Esophagus muscularis mucosa (tissue), 3 donors: ENCODE results near the gene PPP1R12B.

Experiments used
- POLR2AphosphoS5 ChIP-seq, 2 donors: sonication (generic); formaldehyde crosslinking; IDR thresholded peaks; one replicate each; pipeline ENCODE4 v1.6.1; 2017; ENCODE audit warnings: antibody characterized with exemption in 2 of 2
- TF ChIP-seq, protein P1 (sequence below), 3 experiments: fragments of 200-600 bp in 2 of 3; fragments of 450-650 bp in 1 of 3; sonication (generic) in 2 of 3; IDR thresholded peaks; one replicate each; pipeline ENCODE4 v1.5.1; 2017 to 2019; ENCODE audit warnings: antibody characterized with exemption in 3 of 3, mild to moderate bottlenecking in 2 of 3, moderate library complexity in 1 of 3

DNA sequence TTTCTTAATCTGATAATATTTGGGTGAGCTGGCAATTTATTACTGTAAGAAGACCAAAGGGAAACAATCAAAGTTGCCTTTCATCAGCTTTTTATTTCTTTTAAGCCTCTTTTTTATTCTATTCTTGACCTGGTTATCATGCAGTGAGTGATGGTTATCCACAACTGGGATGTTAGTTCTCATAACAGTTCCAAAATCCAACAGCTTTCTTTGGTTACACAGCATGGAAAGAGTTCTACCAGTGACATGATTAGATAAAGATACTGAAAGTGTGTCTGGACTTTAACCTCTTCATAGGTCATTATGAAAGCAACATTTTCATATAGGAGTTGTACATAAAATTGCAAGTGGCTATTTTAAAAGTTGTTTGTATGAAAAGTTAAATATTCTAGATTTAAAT is 198.7 kb downstream of the PPP1R12B start:
- TF ChIP-seq, protein P1, sequence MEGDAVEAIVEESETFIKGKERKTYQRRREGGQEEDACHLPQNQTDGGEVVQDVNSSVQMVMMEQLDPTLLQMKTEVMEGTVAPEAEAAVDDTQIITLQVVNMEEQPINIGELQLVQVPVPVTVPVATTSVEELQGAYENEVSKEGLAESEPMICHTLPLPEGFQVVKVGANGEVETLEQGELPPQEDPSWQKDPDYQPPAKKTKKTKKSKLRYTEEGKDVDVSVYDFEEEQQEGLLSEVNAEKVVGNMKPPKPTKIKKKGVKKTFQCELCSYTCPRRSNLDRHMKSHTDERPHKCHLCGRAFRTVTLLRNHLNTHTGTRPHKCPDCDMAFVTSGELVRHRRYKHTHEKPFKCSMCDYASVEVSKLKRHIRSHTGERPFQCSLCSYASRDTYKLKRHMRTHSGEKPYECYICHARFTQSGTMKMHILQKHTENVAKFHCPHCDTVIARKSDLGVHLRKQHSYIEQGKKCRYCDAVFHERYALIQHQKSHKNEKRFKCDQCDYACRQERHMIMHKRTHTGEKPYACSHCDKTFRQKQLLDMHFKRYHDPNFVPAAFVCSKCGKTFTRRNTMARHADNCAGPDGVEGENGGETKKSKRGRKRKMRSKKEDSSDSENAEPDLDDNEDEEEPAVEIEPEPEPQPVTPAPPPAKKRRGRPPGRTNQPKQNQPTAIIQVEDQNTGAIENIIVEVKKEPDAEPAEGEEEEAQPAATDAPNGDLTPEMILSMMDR (IDR thresholded peaks at IDR 0.05): no peak
- TF ChIP-seq POLR2AphosphoS5 (IDR thresholded peaks at IDR 0.05): no peak
